SU-DHL-6 (cell line): ENCODE measurements around the gene PQBP1.

Experiments
- CTCF ChIP-seq: fragments of 200-600 bp; sonication (generic); IDR thresholded peaks from one replicate; pipeline ENCODE4 v1.5.1; 2017; ENCODE audit warnings: antibody characterized with exemption, mild to moderate bottlenecking, low read length, moderate library complexity; ENCODE audit not compliant: insufficient read depth, poor library complexity, severe bottlenecking
- EZH2phosphoT487 ChIP-seq: fragments of 200-600 bp; sonication (generic), shearing (Covaris generic); conservative IDR thresholded peaks from 2 replicates; pipeline ENCODE4 v1.6.1; 2018; ENCODE audit warnings: mild to moderate bottlenecking, antibody characterized with exemption, low read length, moderate library complexity, mixed read lengths

DNA sequence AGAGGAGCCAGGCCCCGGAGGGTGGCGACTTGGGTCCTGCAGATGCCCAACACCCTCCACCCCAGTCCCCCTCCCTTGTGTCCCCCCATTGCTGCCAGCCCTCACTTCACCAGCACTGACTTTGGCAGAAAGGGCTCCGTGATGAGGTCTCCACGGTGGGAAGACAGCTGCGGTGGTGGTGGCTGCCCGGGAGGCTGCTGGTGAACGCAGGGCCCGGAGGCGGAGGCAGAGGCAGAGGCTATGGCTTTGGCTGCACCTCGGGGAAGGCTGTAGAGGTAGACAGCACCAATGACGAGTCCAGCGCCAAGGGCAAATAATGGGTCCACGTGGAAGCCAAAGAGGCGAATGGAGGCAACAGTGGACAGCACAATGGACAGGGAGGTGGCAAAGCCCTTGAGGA is 6.9 kb downstream of the PQBP1 start:
- TF ChIP-seq CTCF (no peak), EZH2phosphoT487 (no peak)
